NCI-H748 treated with DMSO at 0.1 percent for 48 hours (cell line): ENCODE measurements around the gene INSM2.

Source experiments
- DNase-seq: peaks from one replicate; lab custom pipeline; 2025; lab: John Stamatoyannopoulos, UW

Gene INSM2

DNA sequence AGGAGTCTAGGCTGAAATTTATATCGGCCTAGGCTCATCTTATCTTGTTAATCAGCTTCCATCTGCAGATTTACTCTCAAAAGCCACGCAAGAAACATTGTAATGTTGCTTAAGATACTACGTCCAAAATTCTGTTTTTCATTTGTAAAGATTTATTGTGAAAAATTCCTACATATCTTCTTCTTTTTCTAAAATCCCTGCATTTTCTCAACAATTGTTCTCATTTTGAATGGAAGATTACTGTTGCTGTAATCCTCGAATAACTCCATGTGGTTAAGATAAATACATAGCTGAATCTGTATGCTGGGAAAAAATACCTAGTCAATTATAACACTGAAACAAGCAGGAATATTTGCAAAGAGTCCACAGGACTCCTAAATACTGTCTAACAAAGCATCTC lies 15.6 kb downstream of the INSM2 start:
- DNase-seq = no peak

DNA sequence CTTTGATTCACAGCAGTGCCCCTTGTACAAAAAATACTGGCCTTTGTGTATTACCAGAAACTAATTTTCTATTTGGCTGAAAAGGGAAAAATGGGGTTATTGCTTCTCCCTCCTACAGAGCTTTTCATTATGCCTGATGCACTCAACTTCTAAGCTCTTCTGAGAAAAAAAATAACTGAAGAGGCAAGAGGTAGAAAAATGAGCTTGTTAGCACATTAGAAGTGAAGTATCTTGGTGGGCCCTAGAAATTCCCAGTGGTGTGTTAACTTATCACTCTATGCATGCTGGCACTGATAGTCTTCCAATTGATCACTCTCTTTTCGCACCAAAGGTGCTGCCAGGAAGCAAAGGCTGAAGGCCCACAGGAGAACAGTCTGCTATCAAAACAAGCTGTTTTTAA lies 17.1 kb downstream of the INSM2 start:
- no peak for DNase-seq

GRCh38 chr14:35553808-35554207 lies 19.8 kb downstream of the INSM2 start:
- DNase-seq = no peak

GRCh38 chr14:35556548-35556947 lies 22.6 kb downstream of the INSM2 start:
- no peak for DNase-seq

DNA sequence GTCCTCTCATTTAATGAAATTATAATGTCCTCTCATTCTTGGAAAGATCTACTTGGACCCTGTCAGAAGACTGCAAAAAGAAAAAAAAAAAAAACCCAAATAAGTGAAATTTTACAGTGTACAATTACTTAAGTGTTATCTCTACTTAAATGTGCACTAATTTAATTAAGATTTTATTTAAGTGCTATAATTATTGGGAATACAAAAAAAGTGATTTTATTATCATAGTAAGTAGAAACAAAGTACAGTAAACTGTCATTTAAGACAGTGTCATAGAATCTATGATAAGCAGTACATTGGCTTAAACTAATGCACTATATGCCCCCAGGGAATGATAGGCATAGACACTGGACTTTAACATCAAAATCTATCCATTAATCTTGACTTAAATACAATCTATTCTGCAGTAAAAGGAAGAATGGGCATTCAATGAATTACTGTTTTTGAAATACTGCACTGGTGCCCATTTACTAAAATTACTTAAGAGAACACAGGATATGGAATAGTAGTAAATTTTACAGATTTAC lies 23.3 kb downstream of the INSM2 start:
- no peak for DNase-seq

GRCh38 chr14:35558680-35559079 lies 24.7 kb downstream of the INSM2 start:
- no peak for DNase-seq

- DNase-seq = no peak
Measured at GRCh38 chr14:35565871-35566464, 32.0 kb downstream of the INSM2 start.

GRCh38 chr14:35571598-35571997 lies 37.6 kb downstream of the INSM2 start:
- no peak for DNase-seq

DNA sequence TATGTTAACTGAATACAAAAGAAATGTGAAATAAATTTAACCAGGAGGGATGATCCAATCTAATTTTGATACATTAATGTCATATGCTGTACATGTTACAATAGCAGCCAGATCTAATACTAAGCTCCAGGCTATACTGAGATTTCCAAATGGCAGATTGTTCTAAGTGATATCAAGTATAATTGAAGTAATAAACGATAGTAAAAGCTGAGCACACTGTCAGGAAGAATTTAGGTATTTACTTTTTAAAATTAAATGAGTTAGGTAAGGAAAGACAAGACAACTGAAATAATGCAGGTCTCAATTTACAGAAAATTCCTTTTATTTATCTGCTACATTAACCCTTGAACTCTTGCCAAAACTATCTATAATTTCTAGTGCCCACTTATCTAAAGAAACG lies 39.9 kb downstream of the INSM2 start:
- DNase-seq = no peak

- DNase-seq = no peak
Measured at GRCh38 chr14:35576260-35576659, 42.3 kb downstream of the INSM2 start.

DNA sequence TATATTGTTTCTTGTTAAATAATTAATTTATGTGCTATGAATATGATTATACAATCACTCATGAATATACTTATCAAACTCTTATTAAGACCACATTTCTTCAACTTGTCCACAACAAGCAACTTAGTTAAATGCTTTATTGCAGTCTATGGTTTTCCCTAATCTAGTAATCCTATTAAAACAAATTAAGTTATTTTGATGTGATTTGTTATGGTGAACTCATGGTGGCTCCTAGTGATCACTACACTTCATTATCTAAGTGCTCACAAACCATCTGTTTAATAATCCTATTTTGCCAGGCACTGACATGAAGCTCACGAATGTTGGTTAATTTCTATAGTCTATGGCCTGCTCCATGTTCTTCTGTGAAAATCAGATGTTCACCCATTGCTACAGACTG lies 42.9 kb downstream of the INSM2 start:
- no peak for DNase-seq

- no peak for DNase-seq
Measured at GRCh38 chr14:35578135-35578534, 44.2 kb downstream of the INSM2 start.

DNA sequence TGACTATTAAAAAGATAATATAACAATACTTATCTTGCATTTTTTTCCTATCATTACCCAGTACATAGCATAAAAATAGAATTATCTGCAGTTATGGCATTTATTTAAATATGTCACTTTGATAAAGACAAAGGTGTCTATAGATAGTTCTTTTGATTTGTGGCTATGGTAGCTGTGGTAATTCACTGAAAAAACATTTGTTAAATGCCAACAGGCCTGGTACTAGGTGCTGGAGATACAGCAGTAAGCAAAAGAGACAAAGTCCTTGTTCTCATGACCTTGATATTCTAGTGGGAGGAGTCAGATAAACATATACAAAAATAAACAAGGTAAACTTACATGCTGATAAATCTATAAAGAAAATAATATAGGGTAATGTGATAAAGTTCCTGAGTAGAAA lies 44.7 kb downstream of the INSM2 start:
- no peak for DNase-seq
